ENCODE results near the gene PAPOLA. TPM values are rescaled to one million over a fixed set of nuclear protein-coding genes. Genes with fewer than 3 reads are reported as not detected.

The PAPOLA gene
- total and polyA plus RNA-seq, 2 experiments from 2014 or later, result 198 to 237 TPM

DNA sequence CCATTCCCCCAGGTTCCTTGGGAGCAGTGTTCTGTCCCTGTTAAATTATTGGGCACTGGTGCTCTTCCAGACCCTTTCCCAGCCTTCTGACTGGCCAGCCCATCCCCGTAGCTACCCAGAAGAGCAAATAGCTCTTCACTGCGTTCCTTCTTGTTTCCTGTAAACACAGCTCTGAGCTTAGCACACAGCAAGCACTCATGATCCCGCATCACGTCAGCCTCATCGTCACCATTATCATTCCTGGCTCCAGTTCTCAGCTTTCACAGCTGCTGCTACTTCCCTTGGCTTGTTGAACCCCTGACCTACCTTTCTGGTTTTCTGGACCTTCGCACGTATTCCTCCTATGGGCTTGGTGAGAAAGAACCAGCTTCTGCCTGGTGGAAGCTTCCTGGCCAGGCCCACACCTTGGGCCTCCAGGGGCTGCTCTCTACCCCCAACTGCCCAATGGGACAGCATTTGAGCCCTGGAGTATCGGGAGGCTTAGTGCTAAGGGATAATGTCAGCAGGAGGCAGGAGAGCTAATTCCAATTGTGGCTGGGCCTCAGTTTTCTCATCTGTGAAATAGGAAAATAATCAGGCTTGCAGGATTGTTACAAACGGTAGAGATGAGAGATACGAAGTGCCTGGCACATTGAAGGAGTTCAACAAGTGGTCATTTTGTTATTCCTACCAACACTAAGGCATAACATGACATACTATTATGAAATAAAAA lies 22.6 kb upstream of the PAPOLA start:
- no peaks in the 10 kb centered on the region for H3K27me3 ChIP-seq (ENCODE audit: insufficient read depth)
- H3K4me1 Mint-ChIP-seq, result no peaks in the 10 kb centered on the region
- no peaks in the 10 kb centered on the region for H3K9me3 Mint-ChIP-seq
- H4K20me1 ChIP-seq (replicated peaks; ENCODE audit: insufficient read depth), result no peaks in the 10 kb centered on the region
- no peak overlapping the region for H3K27ac ChIP-seq (ENCODE audit: low read depth)
- H3K4me1 ChIP-seq (ENCODE audit: insufficient read depth), result no peaks in the 10 kb centered on the region
- H3F3A ChIP-seq (replicated peaks; ENCODE audit: low read depth), result no peaks in the 10 kb centered on the region
- no peak overlapping the region for H2AFZ ChIP-seq
- H3K4me3 Mint-ChIP-seq, result no peak overlapping the region; the same call in 2 of the 3 replicates
- H3K27ac Mint-ChIP-seq, result no peak overlapping the region
- H3K4me3 ChIP-seq, result no peak overlapping the region
- no peak for DNase-seq (ENCODE audit: low spot score)
- H3K9me2 ChIP-seq (ENCODE audit: insufficient read depth), result no peaks in the 10 kb centered on the region
- no peak for ATAC-seq
- H3K36me3 ChIP-seq (ENCODE audit: insufficient read depth), result no peaks in the 10 kb centered on the region
- H3K36me3 Mint-ChIP-seq (ENCODE audit: low read depth), result no peaks in the 10 kb centered on the region
- H3K27me3 Mint-ChIP-seq (ENCODE audit: insufficient read depth, low read depth, poor library complexity), result peaks cover 2% of the 10 kb centered on the region
- H3K79me2 ChIP-seq (replicated peaks; ENCODE audit: insufficient read depth), result no peaks in the 10 kb centered on the region
- no peak overlapping the region for H3K4me2 ChIP-seq
- TF ChIP-seq POLR2AphosphoS5 (IDR thresholded peaks at IDR 0.05; ENCODE audit: low read depth) (no peak), EZH2phosphoT487 (IDR thresholded peaks at IDR 0.05; ENCODE audit: unreplicated experiment) (no peak), NANOG (IDR thresholded peaks at IDR 0.05; ENCODE audit: borderline replicate concordance) (no peak), JUNB (IDR thresholded peaks at IDR 0.05; ENCODE audit: unreplicated experiment) (no peak), STAT1 (IDR thresholded peaks at IDR 0.05; ENCODE audit: unreplicated experiment) (no peak), CREB1 (CRISPR knock-in tag; IDR thresholded peaks at IDR 0.05; ENCODE audit: low read depth) (no peak), EZH2 (IDR thresholded peaks at IDR 0.05; ENCODE audit: low read depth, unreplicated experiment) (no peak), ZNF331 (CRISPR knock-in tag; IDR thresholded peaks at IDR 0.05; ENCODE audit: low read depth) (no peak), ZNF114 (CRISPR knock-in tag; IDR thresholded peaks at IDR 0.05) (no peak)
- TF ChIP-seq, protein P1, sequence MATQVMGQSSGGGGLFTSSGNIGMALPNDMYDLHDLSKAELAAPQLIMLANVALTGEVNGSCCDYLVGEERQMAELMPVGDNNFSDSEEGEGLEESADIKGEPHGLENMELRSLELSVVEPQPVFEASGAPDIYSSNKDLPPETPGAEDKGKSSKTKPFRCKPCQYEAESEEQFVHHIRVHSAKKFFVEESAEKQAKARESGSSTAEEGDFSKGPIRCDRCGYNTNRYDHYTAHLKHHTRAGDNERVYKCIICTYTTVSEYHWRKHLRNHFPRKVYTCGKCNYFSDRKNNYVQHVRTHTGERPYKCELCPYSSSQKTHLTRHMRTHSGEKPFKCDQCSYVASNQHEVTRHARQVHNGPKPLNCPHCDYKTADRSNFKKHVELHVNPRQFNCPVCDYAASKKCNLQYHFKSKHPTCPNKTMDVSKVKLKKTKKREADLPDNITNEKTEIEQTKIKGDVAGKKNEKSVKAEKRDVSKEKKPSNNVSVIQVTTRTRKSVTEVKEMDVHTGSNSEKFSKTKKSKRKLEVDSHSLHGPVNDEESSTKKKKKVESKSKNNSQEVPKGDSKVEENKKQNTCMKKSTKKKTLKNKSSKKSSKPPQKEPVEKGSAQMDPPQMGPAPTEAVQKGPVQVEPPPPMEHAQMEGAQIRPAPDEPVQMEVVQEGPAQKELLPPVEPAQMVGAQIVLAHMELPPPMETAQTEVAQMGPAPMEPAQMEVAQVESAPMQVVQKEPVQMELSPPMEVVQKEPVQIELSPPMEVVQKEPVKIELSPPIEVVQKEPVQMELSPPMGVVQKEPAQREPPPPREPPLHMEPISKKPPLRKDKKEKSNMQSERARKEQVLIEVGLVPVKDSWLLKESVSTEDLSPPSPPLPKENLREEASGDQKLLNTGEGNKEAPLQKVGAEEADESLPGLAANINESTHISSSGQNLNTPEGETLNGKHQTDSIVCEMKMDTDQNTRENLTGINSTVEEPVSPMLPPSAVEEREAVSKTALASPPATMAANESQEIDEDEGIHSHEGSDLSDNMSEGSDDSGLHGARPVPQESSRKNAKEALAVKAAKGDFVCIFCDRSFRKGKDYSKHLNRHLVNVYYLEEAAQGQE (IDR thresholded peaks at IDR 0.05; ENCODE audit: unreplicated experiment), result no peak
- TF ChIP-seq, protein P2, sequence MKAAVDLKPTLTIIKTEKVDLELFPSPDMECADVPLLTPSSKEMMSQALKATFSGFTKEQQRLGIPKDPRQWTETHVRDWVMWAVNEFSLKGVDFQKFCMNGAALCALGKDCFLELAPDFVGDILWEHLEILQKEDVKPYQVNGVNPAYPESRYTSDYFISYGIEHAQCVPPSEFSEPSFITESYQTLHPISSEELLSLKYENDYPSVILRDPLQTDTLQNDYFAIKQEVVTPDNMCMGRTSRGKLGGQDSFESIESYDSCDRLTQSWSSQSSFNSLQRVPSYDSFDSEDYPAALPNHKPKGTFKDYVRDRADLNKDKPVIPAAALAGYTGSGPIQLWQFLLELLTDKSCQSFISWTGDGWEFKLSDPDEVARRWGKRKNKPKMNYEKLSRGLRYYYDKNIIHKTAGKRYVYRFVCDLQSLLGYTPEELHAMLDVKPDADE (IDR thresholded peaks at IDR 0.05), result no peak
- TF ChIP-seq, protein P3, sequence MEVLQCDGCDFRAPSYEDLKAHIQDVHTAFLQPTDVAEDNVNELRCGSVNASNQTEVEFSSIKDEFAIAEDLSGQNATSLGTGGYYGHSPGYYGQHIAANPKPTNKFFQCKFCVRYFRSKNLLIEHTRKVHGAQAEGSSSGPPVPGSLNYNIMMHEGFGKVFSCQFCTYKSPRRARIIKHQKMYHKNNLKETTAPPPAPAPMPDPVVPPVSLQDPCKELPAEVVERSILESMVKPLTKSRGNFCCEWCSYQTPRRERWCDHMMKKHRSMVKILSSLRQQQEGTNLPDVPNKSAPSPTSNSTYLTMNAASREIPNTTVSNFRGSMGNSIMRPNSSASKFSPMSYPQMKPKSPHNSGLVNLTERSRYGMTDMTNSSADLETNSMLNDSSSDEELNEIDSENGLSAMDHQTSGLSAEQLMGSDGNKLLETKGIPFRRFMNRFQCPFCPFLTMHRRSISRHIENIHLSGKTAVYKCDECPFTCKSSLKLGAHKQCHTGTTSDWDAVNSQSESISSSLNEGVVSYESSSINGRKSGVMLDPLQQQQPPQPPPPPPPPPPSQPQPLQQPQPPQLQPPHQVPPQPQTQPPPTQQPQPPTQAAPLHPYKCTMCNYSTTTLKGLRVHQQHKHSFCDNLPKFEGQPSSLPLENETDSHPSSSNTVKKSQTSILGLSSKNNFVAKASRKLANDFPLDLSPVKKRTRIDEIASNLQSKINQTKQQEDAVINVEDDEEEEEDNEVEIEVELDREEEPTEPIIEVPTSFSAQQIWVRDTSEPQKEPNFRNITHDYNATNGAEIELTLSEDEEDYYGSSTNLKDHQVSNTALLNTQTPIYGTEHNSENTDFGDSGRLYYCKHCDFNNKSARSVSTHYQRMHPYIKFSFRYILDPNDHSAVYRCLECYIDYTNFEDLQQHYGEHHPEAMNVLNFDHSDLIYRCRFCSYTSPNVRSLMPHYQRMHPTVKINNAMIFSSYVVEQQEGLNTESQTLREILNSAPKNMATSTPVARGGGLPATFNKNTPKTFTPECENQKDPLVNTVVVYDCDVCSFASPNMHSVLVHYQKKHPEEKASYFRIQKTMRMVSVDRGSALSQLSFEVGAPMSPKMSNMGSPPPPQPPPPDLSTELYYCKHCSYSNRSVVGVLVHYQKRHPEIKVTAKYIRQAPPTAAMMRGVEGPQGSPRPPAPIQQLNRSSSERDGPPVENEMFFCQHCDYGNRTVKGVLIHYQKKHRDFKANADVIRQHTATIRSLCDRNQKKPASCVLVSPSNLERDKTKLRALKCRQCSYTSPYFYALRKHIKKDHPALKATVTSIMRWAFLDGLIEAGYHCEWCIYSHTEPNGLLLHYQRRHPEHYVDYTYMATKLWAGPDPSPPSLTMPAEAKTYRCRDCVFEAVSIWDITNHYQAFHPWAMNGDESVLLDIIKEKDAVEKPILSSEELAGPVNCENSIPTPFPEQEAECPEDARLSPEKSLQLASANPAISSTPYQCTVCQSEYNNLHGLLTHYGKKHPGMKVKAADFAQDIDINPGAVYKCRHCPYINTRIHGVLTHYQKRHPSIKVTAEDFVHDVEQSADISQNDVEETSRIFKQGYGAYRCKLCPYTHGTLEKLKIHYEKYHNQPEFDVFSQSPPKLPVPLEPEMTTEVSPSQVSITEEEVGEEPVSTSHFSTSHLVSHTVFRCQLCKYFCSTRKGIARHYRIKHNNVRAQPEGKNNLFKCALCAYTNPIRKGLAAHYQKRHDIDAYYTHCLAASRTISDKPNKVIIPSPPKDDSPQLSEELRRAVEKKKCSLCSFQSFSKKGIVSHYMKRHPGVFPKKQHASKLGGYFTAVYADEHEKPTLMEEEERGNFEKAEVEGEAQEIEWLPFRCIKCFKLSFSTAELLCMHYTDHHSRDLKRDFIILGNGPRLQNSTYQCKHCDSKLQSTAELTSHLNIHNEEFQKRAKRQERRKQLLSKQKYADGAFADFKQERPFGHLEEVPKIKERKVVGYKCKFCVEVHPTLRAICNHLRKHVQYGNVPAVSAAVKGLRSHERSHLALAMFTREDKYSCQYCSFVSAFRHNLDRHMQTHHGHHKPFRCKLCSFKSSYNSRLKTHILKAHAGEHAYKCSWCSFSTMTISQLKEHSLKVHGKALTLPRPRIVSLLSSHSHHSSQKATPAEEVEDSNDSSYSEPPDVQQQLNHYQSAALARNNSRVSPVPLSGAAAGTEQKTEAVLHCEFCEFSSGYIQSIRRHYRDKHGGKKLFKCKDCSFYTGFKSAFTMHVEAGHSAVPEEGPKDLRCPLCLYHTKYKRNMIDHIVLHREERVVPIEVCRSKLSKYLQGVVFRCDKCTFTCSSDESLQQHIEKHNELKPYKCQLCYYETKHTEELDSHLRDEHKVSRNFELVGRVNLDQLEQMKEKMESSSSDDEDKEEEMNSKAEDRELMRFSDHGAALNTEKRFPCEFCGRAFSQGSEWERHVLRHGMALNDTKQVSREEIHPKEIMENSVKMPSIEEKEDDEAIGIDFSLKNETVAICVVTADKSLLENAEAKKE (CRISPR knock-in tag; IDR thresholded peaks at IDR 0.05), result no peak
- TF ChIP-seq, protein P4, sequence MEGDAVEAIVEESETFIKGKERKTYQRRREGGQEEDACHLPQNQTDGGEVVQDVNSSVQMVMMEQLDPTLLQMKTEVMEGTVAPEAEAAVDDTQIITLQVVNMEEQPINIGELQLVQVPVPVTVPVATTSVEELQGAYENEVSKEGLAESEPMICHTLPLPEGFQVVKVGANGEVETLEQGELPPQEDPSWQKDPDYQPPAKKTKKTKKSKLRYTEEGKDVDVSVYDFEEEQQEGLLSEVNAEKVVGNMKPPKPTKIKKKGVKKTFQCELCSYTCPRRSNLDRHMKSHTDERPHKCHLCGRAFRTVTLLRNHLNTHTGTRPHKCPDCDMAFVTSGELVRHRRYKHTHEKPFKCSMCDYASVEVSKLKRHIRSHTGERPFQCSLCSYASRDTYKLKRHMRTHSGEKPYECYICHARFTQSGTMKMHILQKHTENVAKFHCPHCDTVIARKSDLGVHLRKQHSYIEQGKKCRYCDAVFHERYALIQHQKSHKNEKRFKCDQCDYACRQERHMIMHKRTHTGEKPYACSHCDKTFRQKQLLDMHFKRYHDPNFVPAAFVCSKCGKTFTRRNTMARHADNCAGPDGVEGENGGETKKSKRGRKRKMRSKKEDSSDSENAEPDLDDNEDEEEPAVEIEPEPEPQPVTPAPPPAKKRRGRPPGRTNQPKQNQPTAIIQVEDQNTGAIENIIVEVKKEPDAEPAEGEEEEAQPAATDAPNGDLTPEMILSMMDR (conservative IDR thresholded peaks at IDR 0.05; ENCODE audit: low read depth in 2 of 2), result no peak

All from GM23338 (cell line).